Dedifferentiated amniotic fluid mesenchymal stem cell (primary cell): Measurements from ENCODE around the gene DUSP7.

ENCODE experiments used
- DNase-seq: peaks from one replicate; pipeline ENCODE4 v3.0.0-alpha.2; 2016; ENCODE audit errors: extremely low spot score

The DUSP7 gene

DNA sequence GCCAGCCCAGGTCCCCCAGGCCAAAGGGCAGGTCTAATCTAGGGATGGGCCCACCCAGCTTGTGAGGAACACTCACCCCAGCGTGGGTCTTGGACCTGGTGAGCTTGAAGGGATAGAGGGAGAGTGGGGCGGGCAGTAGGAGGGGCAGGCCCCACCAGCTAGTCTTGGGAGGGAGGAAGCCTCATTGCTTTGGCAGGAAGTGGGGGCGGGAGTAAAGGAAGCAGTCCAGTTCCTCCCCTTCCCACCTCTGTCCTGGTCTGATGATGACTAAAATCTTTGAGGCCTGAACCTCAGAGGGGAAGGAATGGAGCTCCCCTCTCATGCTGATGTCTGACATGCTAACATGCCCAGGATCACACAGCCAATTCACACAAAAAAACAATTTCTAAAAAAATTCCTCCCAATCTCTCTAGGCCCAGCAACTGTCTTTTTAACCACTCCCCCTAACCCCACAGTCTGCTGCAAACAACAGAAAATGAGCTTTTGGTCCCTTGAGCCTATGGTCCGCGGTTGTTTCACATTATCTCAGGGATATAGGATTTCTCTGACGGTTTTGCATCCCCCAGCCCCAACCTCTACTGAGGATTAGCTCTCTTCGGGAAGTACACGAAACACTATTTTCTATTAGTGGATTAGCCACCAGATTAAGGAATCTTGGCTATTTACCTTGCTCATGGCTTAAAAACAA is 30.7 kb upstream of the DUSP7 start:
- DNase-seq = no peak

- DNase-seq = no peak
Observed at GRCh38 chr3:52086461-52086860, 30.1 kb upstream of the DUSP7 start.

- no peak for DNase-seq
Observed at GRCh38 chr3:52085681-52086282, 29.4 kb upstream of the DUSP7 start.

GRCh38 chr3:52084954-52085680 is 28.7 kb upstream of the DUSP7 start:
- DNase-seq = no peak

DNA sequence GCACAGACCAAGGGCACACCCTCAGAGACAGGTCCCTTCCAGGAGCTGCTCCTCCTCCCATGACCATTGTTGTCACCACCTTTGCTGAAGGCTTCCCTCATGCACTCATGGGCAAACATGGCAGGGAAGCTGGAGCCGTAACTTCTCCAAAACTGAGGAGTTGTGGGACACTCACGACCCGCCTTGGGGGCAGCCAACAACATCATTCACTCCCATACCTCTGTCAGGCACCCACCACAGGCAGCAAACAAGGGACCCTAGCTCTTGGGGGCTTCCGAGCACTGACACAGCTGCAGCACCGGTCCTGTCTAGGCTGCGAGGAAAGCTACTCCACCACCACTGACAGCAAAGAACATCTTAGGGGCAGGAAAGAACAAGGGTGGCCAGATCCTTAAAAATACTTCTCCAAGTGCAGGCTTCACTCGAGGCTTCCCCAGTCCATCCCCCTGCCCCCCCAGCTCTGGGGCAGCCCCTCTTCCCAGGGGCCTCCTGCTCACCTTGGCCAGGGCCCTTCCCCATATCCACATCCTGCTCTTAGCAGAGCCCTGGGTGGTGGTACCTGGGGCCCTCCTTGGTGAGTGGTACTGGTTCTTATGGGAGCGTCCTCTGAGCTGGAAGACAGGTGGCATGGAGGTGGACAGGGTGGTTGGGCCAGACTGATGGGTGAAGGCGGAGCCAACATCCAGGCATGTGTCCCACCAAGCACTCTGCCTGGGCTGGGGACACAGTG is 28.0 kb upstream of the DUSP7 start:
- DNase-seq = no peak

DNA sequence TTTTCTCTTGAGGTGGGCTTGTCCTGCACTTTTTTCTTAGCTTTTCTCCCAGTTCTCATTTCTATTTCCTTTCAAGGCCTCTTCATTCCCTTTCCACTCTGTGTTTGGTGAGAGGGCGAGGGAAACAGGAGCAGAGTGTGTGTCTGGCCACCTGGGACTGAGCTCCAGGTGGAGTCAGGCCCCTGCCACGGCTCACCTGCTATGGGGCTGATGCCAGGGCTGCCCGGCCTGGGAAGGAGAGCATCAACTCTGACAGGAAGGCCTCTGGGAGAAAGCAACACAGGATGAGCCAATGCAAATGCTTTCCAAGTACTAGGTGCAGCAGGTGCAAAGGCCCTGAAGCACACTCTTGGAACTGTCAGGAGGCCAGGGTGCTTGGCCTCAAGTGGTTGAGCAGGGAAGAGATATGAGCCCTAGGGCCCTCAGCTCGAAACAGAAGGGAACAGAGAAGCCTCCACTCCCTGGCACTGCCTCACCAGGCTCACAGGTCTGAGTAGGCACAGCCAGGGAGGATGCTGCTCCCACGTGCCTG is 27.3 kb upstream of the DUSP7 start:
- no peak for DNase-seq

- DNase-seq = no peak
Observed at GRCh38 chr3:52082951-52083350, 26.6 kb upstream of the DUSP7 start.

- DNase-seq = no peak
Observed at GRCh38 chr3:52080830-52081719, 24.7 kb upstream of the DUSP7 start.

DNA sequence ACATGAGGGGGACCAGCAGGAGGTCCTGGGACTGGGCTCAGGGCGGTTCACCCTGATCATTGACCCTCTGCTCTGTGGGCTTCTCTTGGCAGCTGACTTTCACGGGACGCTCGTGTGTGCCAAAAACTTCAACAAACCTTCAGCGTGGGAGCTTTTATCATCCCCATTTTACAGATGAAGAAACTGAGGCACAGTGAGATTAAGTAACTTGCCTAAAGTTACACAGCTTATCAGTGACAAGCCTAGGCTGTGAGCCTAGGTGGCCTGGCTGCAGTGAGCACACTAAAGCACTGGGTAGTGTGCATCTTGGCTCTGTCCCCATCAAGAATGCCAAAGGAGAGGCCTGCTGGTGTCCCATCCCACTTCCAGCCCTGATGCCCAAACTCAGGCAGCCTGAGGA is 23.6 kb upstream of the DUSP7 start:
- no peak for DNase-seq

GRCh38 chr3:52078781-52079560 is 22.6 kb upstream of the DUSP7 start:
- no peak for DNase-seq

GRCh38 chr3:52077925-52078324 is 21.6 kb upstream of the DUSP7 start:
- no peak for DNase-seq

DNA sequence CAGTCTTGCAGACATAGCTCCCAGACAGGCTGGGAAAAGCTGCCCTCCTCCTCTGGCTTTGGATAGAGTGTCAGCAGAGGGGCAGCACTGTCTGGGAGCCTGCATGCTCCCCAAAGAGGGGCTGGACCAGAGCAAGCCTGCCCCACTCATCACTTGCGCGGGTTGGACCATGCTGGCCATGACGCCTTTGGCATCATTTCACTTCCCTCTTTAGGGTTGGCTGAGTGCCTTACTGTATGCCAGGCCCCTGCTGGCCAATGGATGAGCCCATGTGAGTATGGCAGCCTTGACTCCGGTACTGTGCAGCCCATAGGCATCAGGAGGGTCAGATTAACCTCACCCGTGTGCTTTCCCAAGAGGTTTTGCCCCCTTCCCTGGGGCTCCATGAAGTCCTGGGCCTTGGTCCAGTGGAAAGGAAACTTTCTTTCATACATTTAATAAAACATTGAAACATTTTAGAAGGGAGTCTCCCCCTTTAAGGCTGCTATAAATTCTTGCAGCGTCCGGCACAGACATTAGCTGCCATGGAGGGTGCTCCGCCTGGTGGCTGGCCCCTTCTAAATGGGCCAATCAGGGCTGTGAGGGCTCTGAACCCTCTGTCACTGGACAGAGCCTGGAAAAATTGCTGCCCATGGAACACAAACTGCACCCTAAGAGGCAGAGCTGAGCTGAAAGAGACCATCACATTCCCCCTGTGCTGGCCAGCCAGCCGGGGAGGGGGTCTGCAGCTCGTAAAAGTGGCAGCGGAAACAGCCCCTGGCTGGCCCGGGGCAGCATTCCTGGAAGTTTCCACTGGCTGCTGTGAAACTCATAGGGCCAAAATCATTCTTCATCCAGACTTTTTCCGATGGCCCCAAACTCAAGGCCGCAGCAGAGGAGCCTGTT is 20.8 kb upstream of the DUSP7 start:
- DNase-seq = no peak

GRCh38 chr3:52073490-52073889 is 17.1 kb upstream of the DUSP7 start:
- DNase-seq = no peak

DNA sequence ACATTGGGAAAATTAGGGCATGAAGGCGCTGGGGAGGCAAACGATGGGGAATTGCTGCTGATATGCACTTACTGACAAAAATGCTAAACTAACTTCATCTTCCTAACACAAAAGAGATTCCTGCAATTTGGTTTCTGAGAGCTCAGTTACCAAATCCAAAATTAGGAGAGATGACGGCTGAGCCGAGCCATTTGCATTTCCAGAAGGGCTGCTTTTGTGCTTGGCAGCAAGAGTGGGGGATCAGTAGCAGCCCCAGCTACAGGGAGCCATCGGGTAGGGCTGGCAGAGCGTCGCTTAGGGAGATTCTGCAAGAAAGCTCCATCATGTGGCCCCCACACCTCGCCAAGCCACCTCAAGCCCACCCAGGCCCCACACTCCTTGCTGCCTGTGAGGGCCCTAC is 16.1 kb upstream of the DUSP7 start:
- DNase-seq = no peak

- no peak for DNase-seq
Observed at GRCh38 chr3:52072020-52072419, 15.6 kb upstream of the DUSP7 start.

GRCh38 chr3:52070724-52071621 is 14.6 kb upstream of the DUSP7 start:
- no peak for DNase-seq

- no peak for DNase-seq
Observed at GRCh38 chr3:52069855-52070254, 13.5 kb upstream of the DUSP7 start.

DNA sequence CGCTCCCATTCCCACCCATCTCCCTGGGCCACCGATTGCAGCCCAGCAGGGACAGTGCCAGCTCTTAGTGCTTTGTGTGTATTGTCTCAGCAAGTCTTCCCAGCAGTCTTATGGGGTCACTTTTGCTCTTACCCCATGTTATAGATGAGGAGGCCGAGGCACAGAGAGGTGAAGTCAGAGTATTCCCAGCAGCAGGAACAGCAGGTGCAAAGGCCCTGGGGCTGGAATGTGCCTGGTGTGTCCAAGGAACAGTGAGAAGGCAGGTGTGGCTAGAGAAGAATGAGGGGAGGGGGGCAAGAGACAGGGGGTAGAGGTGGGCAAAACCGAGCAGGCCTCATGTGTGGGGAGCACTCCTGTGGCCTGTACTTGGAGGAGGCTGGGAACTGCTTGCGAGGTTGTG is 12.8 kb upstream of the DUSP7 start:
- no peak for DNase-seq
